Liver (tissue), 9 donors: Measurements from ENCODE around the gene RIT2. TPM values are rescaled to one million over a fixed set of nuclear protein-coding genes. Genes with fewer than 3 reads are reported as not detected.

Source experiments
- DNase-seq: peaks from one replicate; pipeline ENCODE4 v3.0.0-alpha.2; 2017; ENCODE audit warnings: low spot score
- H3K27ac ChIP-seq, 2 donors: one replicate each; pipeline ENCODE4 v1.7.0; 2013; ENCODE audit warnings: inconsistent platforms in 2 of 2, low read length in 2 of 2, control low read depth in 1 of 2, low read depth in 1 of 2, mild to moderate bottlenecking in 1 of 2
- H3K27me3 ChIP-seq, 4 donors: one replicate each; pipeline versions ENCODE4 v1.6.1 to v1.7.0; 2013; ENCODE audit warnings: low read length in 3 of 4, inconsistent platforms in 1 of 4, mild to moderate bottlenecking in 1 of 4, moderate library complexity in 1 of 4; ENCODE audit not compliant: control insufficient read depth in 4 of 4, insufficient read depth in 4 of 4
- H3K36me3 ChIP-seq, 4 donors: one replicate each; pipeline versions ENCODE4 v1.6.1 to v1.7.0; 2013; ENCODE audit warnings: low read length in 3 of 4, mild to moderate bottlenecking in 3 of 4, low read depth in 1 of 4, moderate library complexity in 1 of 4; ENCODE audit not compliant: control insufficient read depth in 4 of 4, insufficient read depth in 3 of 4
- H3K4me1 ChIP-seq, 4 donors: one replicate each; pipeline versions ENCODE4 v1.6.1 to v1.7.0; 2013; ENCODE audit warnings: low read length in 3 of 4, mild to moderate bottlenecking in 3 of 4, moderate library complexity in 1 of 4; ENCODE audit not compliant: control insufficient read depth in 4 of 4, insufficient read depth in 4 of 4
- H3K4me3 ChIP-seq, 3 donors: one replicate each; pipeline versions ENCODE4 v1.6.1 to v1.7.0; 2013; ENCODE audit warnings: low read length in 3 of 3, control low read depth in 1 of 3, low read depth in 1 of 3, mild to moderate bottlenecking in 1 of 3
- H3K9ac ChIP-seq, 2 donors: one replicate each; pipeline ENCODE4 v1.7.0; 2013; ENCODE audit warnings: low read length in 2 of 2, mild to moderate bottlenecking in 2 of 2, moderate library complexity in 2 of 2, control low read depth in 1 of 2, low read depth in 1 of 2
- H3K9me3 ChIP-seq, 4 donors: one replicate each; pipeline versions ENCODE4 v1.6.1 to v1.7.0; 2013; ENCODE audit warnings: low read length in 3 of 4; ENCODE audit not compliant: control insufficient read depth in 4 of 4
- CTCF ChIP-seq: fragments of 150-350 bp; IDR thresholded peaks from 2 replicates; pipeline ENCODE4 v1.5.1; 2017; ENCODE audit warnings: improper control_type of control experiment, low read depth, low read length; ENCODE audit not compliant: missing input control
- EGR1 ChIP-seq, 2 donors: IDR thresholded peaks; 2 replicates each; pipeline ENCODE4 v1.6.1; 2016 to 2018; ENCODE audit warnings: antibody characterized with exemption in 2 of 2, low read depth in 2 of 2
- FOXA1 ChIP-seq: IDR thresholded peaks from 2 replicates; pipeline ENCODE4 v1.6.1; 2016; ENCODE audit warnings: antibody characterized with exemption
- FOXA2 ChIP-seq: IDR thresholded peaks from 2 replicates; pipeline ENCODE4 v1.6.1; 2016; ENCODE audit warnings: antibody characterized with exemption
- GABPA ChIP-seq, 2 donors: IDR thresholded peaks in 1 of 2; conservative IDR thresholded peaks in 1 of 2; 2 replicates each; pipeline ENCODE4 v1.6.1; 2016; ENCODE audit warnings: antibody characterized with exemption in 2 of 2, mild to moderate bottlenecking in 1 of 2, moderate library complexity in 1 of 2
- HNF4A ChIP-seq, 2 donors: conservative IDR thresholded peaks; 2 replicates each; pipeline ENCODE4 v1.6.1; 2016; ENCODE audit warnings: antibody characterized with exemption in 2 of 2, mild to moderate bottlenecking in 2 of 2
- HNF4G ChIP-seq: IDR thresholded peaks from 2 replicates; pipeline ENCODE4 v1.6.1; 2016; ENCODE audit warnings: antibody characterized with exemption
- JUND ChIP-seq, 2 donors: IDR thresholded peaks; 2 replicates each; pipeline ENCODE4 v1.6.1; 2016; ENCODE audit warnings: antibody characterized with exemption in 2 of 2
- MAX ChIP-seq: IDR thresholded peaks from 2 replicates; pipeline ENCODE4 v1.6.1; 2016; ENCODE audit warnings: antibody characterized with exemption
- NR2F2 ChIP-seq: IDR thresholded peaks from 2 replicates; pipeline ENCODE4 v1.6.1; 2016; ENCODE audit warnings: antibody characterized with exemption
- RAD21 ChIP-seq, 2 donors: IDR thresholded peaks; 2 replicates each; pipeline ENCODE4 v1.6.1; 2016; ENCODE audit warnings: antibody characterized with exemption in 2 of 2, mild to moderate bottlenecking in 2 of 2
- REST ChIP-seq: IDR thresholded peaks from 2 replicates; pipeline ENCODE4 v1.6.1; 2016; ENCODE audit warnings: antibody characterized with exemption, mild to moderate bottlenecking
- RXRA ChIP-seq, 2 donors: IDR thresholded peaks; 2 replicates each; pipeline ENCODE4 v1.6.1; 2017 to 2018; ENCODE audit warnings: antibody characterized with exemption in 2 of 2, mild to moderate bottlenecking in 1 of 2
- SP1 ChIP-seq: IDR thresholded peaks from 2 replicates; pipeline ENCODE4 v1.6.1; 2018; ENCODE audit warnings: antibody characterized with exemption, mild to moderate bottlenecking
- YY1 ChIP-seq: IDR thresholded peaks from 2 replicates; pipeline ENCODE4 v1.6.1; 2016; ENCODE audit warnings: antibody characterized with exemption, mild to moderate bottlenecking
- ZBTB33 ChIP-seq: IDR thresholded peaks from 2 replicates; pipeline ENCODE4 v1.6.1; 2016; ENCODE audit warnings: antibody characterized with exemption
- WGBS: extraction: QIAGEN DNeasy Blood & Tissue Kit; methylation state at CpG from one replicate; pipeline ENCODE4 v1.1.7; 2013; 5-methylcytosine and 5-hydroxymethylcytosine counted together
- polyA plus RNA-seq, 2 donors: library from polyadenylated mRNA; stranded (reverse) in 1 of 2; unstranded in 1 of 2; fragments of 200-250 nt in 1 of 2; fragments of >200 nt in 1 of 2; fragmentation: Nextera tagmentation in 1 of 2; extraction: Ambion mirVana in 1 of 2; gene quantifications; one replicate each; pipeline versions ENCODE4 v1.2.1 to v1.2.3, GENCODE V29; 2013 to 2015
- total RNA-seq, 2 donors: library from RNA; depleted of rRNA; stranded (reverse); fragments of >200 nt; gene quantifications; one replicate each; pipeline ENCODE4 v1.2.3, GENCODE V29; 2014
- TF ChIP-seq, protein P1 (sequence below): IDR thresholded peaks from 2 replicates; pipeline ENCODE4 v1.6.1; 2016; ENCODE audit warnings: antibody characterized with exemption
- donor health status: healthy.
- donor health status: healthy.
- donor health status: healthy.
- donor health status: healthy.
- donor health status: healthy.

The RIT2 gene
- total and polyA plus RNA-seq, 4 donors: not detected

DNA sequence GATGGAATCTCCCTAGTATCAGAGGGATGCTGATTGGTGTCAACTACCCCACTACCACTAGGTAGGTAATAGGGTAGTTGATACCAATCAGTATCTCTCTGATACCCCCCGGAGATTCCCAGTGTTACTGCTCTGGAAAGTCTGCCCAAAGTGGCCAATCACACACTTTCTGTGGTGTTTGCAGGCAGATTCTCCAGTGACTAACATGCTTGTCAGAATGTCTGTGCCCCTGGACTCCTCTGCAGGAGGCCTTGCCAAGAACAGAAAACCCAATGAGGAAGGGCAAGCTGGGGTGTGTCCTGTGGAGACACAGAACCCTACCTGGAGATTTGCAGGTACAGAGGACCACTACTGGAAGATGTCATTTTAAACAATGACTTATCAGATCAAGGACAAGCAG lies 135.1 kb downstream of the RIT2 start:
- no peaks in the 10 kb centered on the region for H3K4me1 ChIP-seq
- H3K27ac ChIP-seq: no peak overlapping the region
- TF ChIP-seq HNF4G: no peak
- no peak for TF ChIP-seq HNF4A (conservative IDR thresholded peaks at IDR 0.05)
- no peak for TF ChIP-seq JUND (IDR thresholded peaks at IDR 0.05)
- no peak for TF ChIP-seq CTCF
- no peak for TF ChIP-seq REST
- no peak for TF ChIP-seq YY1
- no peak for TF ChIP-seq SP1
- TF ChIP-seq FOXA2: no peak
- TF ChIP-seq NR2F2: no peak
- TF ChIP-seq MAX: no peak
- no peak for TF ChIP-seq RAD21 (IDR thresholded peaks at IDR 0.05)
- TF ChIP-seq FOXA1: no peak
- TF ChIP-seq ZBTB33: no peak
- WGBS: 81% methylated on average over 1 of the region's 1 CpG
- no peak for DNase-seq
- no peak overlapping the region for H3K4me3 ChIP-seq
- H3K9ac ChIP-seq: no peak overlapping the region
- H3K27me3 ChIP-seq: no peaks in the 10 kb centered on the region
- H3K9me3 ChIP-seq: no peaks in the 10 kb centered on the region
- H3K36me3 ChIP-seq: no peaks in the 10 kb centered on the region

- WGBS: 30% methylated on average over 4 of the region's 4 CpGs
- H3K9ac ChIP-seq: no peak overlapping the region
- no peak overlapping the region for H3K27ac ChIP-seq
- no peak overlapping the region for H3K4me3 ChIP-seq
- no peaks in the 10 kb centered on the region for H3K4me1 ChIP-seq
- no peaks in the 10 kb centered on the region for H3K27me3 ChIP-seq
- DNase-seq: no peak
- H3K36me3 ChIP-seq: no peaks in the 10 kb centered on the region
- TF ChIP-seq RXRA (IDR thresholded peaks at IDR 0.05) (no peak), YY1 (no peak), REST (no peak), MAX (no peak), ZBTB33 (no peak), FOXA2 (no peak), EGR1 (IDR thresholded peaks at IDR 0.05; ENCODE audit: low read depth in 2 of 2) (no peak), GABPA (IDR thresholded peaks at IDR 0.05 in 1 of 2, conservative IDR thresholded peaks at IDR 0.05 in 1 of 2) (no peak), FOXA1 (no peak)
- TF ChIP-seq, protein P1, sequence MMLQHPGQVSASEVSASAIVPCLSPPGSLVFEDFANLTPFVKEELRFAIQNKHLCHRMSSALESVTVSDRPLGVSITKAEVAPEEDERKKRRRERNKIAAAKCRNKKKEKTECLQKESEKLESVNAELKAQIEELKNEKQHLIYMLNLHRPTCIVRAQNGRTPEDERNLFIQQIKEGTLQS: no peak
- H3K9me3 ChIP-seq: no peaks in the 10 kb centered on the region
Measured at GRCh38 chr18:42977982-42978637, 137.4 kb downstream of the RIT2 start.
